ENCODE results near the gene SMCHD1. TPM values are rescaled to one million over a fixed set of nuclear protein-coding genes. Genes with fewer than 3 reads are reported as not detected.

SMCHD1 gene
- total and polyA plus RNA-seq, 10 of the 15 experiments (the other 5 are each of a cell fraction or from before 2014, with no cell fraction given): 6.0 to 110 (median 48.0) TPM

- POLR2A ChIA-PET: no interaction called here
- no TSS peak for BruUV-seq (replicated peaks)
Observed at GRCh38 chr18:2610549-2610948, 45.0 kb upstream of the SMCHD1 start.

GRCh38 chr18:2612996-2613395 lies 42.5 kb upstream of the SMCHD1 start:
- Histone ChIP-seq H3K9me3 (replicated peaks; ENCODE audit: control insufficient read depth, insufficient read depth, low read length) (no peaks in the 10 kb centered on the region), H3K79me2 (ENCODE audit: control insufficient read depth, insufficient read depth, low read length) (no peaks in the 10 kb centered on the region), H3K4me2 (ENCODE audit: control insufficient read depth, insufficient read depth) (no peak overlapping the region), H3K4me3 (no peak overlapping the region), H3K27ac (ENCODE audit: control insufficient read depth, insufficient read depth) (no peak overlapping the region), H3K4me1 (ENCODE audit: control insufficient read depth, insufficient read depth, low read length) (no peaks in the 10 kb centered on the region), H3K27me3 (replicated peaks in 1 of 2; ENCODE audit: control insufficient read depth in 2 of 2, insufficient read depth in 2 of 2, low read length in 1 of 2) (no peaks in the 10 kb centered on the region), H3K36me3 (ENCODE audit: control insufficient read depth in 2 of 2, insufficient read depth in 2 of 2, low read length in 1 of 2) (peaks cover 3 to 32% of the 10 kb centered on the region in 2 experiments; a peak in 3 of 4 replicates), H3K9ac (ENCODE audit: control insufficient read depth, insufficient read depth, low read length) (no peak overlapping the region), H2AFZ (ENCODE audit: control insufficient read depth, low read depth, low read length) (no peak overlapping the region), H4K20me1 (ENCODE audit: control insufficient read depth, insufficient read depth) (no peaks in the 10 kb centered on the region)
- ATAC-seq (no peak), DNase-seq (ENCODE audit: low read depth, low spot score) (no peak), FAIRE-seq (no peak)
- TF ChIP-seq E2F8 (IDR thresholded peaks at IDR 0.05; ENCODE audit: low read depth, partially characterized antibody) (no peak), ZBTB40 (IDR thresholded peaks at IDR 0.05; ENCODE audit: borderline replicate concordance) (peak; percentile 55)
- WGBS (ENCODE audit: insufficient coverage, insufficient replicate concordance, low lambda C conversion rate, missing lambda C conversion rate): 100% methylated on average over 1 of the region's 1 CpG
- CTCF ChIA-PET: no interaction called here
- no TSS peak for BruUV-seq (replicated peaks)
- in situ Hi-C loops (cut with MboI): no loop called here
- SMC1A ChIA-PET (ENCODE audit: uncharacterized antibody, unreplicated experiment): interaction anchor here (1.2 to 1.3 kb wide), 2 partner anchors 28 to 43 kb away, joined by 3 read pairs; no protein-coding TSS in a partner anchor
- intact Hi-C loops (cut with micrococcal nuclease; ENCODE audit: unreplicated experiment): no loop called here
- RAD21 ChIA-PET (ENCODE audit: unreplicated experiment): no interaction called here
- POLR2A ChIA-PET: no interaction called here

More at GRCh38 chr18:2610549-2610948, 45.0 kb upstream of the SMCHD1 start:
- intact Hi-C loops (cut with micrococcal nuclease; ENCODE audit: unreplicated experiment) (no loop called here), in situ Hi-C loops (cut with MboI) (no loop called here)
- Histone ChIP-seq H3K36me3 (ENCODE audit: control insufficient read depth in 2 of 2, insufficient read depth in 2 of 2, low read length in 1 of 2) (peaks cover 3 to 37% of the 10 kb centered on the region in 2 experiments; a peak in 3 of 4 replicates), H4K20me1 (ENCODE audit: control insufficient read depth, insufficient read depth) (no peaks in the 10 kb centered on the region), H3K79me2 (ENCODE audit: control insufficient read depth, insufficient read depth, low read length) (no peaks in the 10 kb centered on the region), H2AFZ (ENCODE audit: control insufficient read depth, low read depth, low read length) (no peak overlapping the region), H3K4me1 (ENCODE audit: control insufficient read depth, insufficient read depth, low read length) (no peaks in the 10 kb centered on the region), H3K9me3 (replicated peaks; ENCODE audit: control insufficient read depth, insufficient read depth, low read length) (no peaks in the 10 kb centered on the region), H3K27me3 (replicated peaks in 1 of 2; ENCODE audit: control insufficient read depth in 2 of 2, insufficient read depth in 2 of 2, low read length in 1 of 2) (no peaks in the 10 kb centered on the region), H3K9ac (ENCODE audit: control insufficient read depth, insufficient read depth, low read length) (no peak overlapping the region), H3K27ac (ENCODE audit: control insufficient read depth, insufficient read depth) (no peak overlapping the region), H3K4me2 (ENCODE audit: control insufficient read depth, insufficient read depth) (no peak overlapping the region), H3K4me3 (no peak overlapping the region)
- no peak for ATAC-seq
- no peak for TF ChIP-seq TCF12 (IDR thresholded peaks at IDR 0.05; ENCODE audit: low read depth, low read length)
- TF ChIP-seq FOXK2 (IDR thresholded peaks at IDR 0.05): no peak
- TF ChIP-seq BCL11A (IDR thresholded peaks at IDR 0.05; ENCODE audit: low read depth, low read length): no peak
- ChIA-PET SMC1A (ENCODE audit: uncharacterized antibody, unreplicated experiment) (no interaction called here), CTCF (no interaction called here), RAD21 (ENCODE audit: unreplicated experiment) (no interaction called here)
- no peak for FAIRE-seq
- 82% methylated on average over 5 of the region's 5 CpGs for WGBS (ENCODE audit: insufficient coverage, insufficient replicate concordance, low lambda C conversion rate, missing lambda C conversion rate)
- DNase-seq (ENCODE audit: low read depth, low spot score): no peak
